GM15510 (cell line): ENCODE data around the gene MARCKSL1.

Experiments used
- POLR2A ChIP-seq: IDR thresholded peaks from 3 replicates; pipeline ENCODE4 v1.6.1; 2011; ENCODE audit warnings: borderline replicate concordance; ENCODE audit not compliant: insufficient read length; ENCODE audit errors: extremely low read depth

Gene MARCKSL1

DNA sequence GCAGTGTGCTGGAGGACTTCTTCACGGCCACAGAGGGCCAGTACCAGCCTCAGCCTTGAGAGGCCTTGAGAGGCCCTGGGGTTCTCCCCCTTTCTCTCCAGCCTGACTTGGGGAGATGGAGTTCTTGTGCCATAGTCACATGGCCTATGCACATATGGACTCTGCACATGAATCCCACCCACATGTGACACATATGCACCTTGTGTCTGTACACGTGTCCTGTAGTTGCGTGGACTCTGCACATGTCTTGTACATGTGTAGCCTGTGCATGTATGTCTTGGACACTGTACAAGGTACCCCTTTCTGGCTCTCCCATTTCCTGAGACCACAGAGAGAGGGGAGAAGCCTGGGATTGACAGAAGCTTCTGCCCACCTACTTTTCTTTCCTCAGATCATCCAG is 50.4 kb downstream of the MARCKSL1 start:
- TF ChIP-seq POLR2A, result no peak
